GM19351 (cell line): ENCODE measurements around the gene EPDR1.
A peak's percentile ranks its signal among the peaks of the same experiment; 100 is the strongest.

Experiments used
- ATAC-seq: cut with Tn5 transposase; IDR thresholded peaks from one replicate; pipeline ENCODE4 v1.9.1; 2021; ENCODE audit warnings: mild to moderate bottlenecking, moderate library complexity; ENCODE audit not compliant: unreplicated experiment

The EPDR1 gene

GRCh38 chr7:37973915-37974314 lies 53.5 kb downstream of the EPDR1 start:
- ATAC-seq = no peak

- no peak for ATAC-seq
These were observed 54.3 kb downstream of the EPDR1 start for GRCh38 chr7:37974711-37975110.

DNA sequence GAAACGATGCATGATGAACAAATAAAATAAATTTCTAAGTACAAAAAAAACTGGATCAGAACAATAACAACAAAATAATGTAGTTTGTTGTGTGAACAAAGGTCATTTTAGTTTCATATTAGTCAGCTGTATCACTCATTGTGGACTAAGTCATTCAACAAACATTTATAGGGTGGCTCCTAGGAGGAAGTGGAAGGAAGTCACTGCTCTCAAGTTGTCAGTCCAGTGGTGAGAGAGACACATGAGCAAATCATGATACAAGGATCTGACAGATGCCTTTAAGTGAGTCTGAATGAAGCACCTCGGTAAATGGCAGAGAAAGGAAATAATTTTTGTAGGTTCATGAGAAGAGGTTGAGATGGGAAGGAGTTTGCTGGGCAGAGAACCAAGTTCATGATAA lies 56.8 kb downstream of the EPDR1 start:
- no peak for ATAC-seq

GRCh38 chr7:37981664-37982063 lies 61.2 kb downstream of the EPDR1 start:
- no peak for ATAC-seq

DNA sequence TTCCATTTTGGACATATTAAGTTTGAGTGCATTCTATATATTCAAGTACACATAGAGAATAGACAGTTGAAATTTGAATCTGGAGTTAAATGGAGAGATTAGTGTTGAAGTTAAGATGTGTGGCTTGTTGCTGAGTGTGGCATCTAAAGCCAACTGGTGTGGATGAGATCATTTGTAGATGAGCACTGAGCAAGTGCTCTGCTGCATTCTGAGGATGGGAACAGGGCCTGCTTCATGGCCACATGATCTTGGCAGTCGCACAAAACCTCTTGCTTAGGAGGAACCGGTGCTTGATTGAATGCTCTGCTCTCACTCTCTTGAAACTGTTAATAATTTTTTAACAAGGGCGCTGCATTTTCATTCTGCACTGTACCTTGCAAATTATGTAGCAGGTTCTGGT lies 62.0 kb downstream of the EPDR1 start:
- ATAC-seq = no peak

GRCh38 chr7:37984750-37985390 lies 64.4 kb downstream of the EPDR1 start:
- ATAC-seq = no peak

GRCh38 chr7:37986908-37987330 lies 66.5 kb downstream of the EPDR1 start:
- no peak for ATAC-seq

DNA sequence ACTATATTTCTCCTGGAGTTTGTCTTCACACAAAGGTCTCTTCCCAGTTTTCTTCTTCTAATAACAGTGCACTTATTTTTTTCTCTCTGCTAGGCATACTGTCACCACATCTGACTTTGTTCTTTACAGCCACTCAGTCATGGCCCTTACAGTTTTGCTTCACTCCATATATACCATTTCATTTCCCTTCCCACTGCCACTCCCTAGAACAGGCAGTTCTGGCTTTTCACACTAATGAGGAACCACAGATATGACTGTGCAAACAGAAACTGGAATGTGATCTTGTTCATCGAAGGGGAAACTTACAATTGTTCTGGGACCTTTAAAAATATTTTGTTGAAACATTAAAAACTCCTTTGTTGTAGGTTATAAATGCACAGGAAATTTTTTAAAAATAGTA lies 67.3 kb downstream of the EPDR1 start:
- ATAC-seq = no peak

DNA sequence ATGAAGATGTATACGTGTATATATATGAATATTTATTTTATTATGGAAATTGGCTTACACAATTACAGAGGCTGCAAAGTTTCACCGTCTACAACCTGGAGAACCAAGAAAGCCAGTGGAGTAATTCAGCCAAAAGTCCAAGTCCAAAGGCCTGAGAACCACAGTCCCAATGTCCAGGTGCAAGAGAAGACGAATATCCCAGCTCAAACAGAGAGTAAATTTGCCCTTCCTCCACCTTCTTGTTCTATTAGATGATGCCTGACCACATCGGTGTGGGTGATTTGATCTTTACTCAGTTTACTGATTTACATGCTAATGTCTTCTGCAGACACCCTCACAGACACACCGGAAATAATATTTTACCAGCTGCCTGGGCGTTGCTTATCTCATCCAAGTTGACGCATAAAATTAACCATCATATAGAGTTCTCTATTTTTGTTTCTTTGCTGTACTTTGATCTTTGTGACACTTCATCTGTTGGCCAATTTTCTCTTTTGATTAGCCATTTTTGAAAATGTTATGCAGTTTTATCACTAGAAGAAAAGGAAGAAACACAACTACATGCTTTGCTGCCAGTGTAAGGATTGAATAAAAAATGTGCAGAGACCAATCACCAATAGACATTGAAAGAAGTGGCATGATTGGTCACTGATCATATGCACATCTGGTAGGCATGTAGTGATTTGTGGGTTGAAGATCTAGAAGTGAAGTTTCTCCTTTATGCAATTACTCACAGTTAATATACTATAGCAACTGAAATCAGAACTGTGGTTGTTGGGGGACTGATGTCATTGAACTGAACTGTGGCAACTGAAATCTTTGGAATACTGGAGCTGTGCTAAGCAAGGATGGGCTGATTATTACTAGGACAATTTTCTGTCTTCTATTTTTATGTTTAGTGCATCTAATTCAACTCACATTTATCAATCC lies 68.5 kb downstream of the EPDR1 start:
- no peak for ATAC-seq

DNA sequence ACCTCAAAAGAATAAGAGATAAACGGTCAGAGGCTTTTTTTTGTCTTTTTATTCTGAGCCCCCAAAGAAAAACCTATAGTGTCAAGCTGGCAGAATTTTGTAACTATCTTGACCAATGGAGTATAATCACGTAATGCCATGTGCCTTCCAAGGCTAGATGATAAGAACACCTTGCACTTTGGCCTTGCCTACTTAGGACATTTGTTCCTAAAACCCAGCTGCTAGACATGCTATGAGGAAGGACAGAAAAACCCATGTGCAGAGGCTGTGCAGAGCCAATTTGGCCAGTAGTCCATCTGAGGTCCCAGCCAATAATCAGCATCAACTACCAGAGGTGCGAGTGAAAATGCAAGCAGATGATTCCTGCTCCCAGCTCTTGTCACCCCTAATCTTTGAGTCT lies 69.9 kb downstream of the EPDR1 start:
- no peak for ATAC-seq

- ATAC-seq = peak; percentile 77
These were observed 72.6 kb downstream of the EPDR1 start for GRCh38 chr7:37993060-37993501.

GRCh38 chr7:37999673-38000072 lies 79.2 kb downstream of the EPDR1 start:
- no peak for ATAC-seq

DNA sequence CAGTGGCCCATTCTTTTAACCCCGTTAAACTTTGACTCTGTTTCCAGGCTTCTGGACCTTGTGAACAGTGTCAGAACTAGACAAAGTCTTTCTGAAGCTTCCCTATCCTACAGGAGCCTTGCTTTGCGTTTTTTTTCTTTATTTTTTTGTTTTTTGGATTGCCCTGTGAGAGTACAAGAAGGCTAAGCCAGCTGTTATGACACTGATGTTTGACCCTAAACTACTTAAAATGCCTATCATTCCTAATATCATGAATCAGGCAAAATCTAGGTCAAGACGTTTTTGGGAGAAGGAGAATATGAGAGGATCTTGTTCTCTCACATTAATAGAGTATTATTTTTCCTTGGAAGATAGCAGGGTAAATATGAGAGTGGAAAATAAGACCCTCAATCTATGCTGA lies 79.8 kb downstream of the EPDR1 start:
- no peak for ATAC-seq
